ENCODE measurements around the gene RPL19. TPM values are rescaled to one million over a fixed set of nuclear protein-coding genes. Genes with fewer than 3 reads are reported as not detected.
A peak's percentile ranks its signal among the peaks of the same experiment; 100 is the strongest.

The RPL19 gene
- 1,851 TPM for total RNA-seq (ENCODE audit: unreplicated experiment)
- long read RNA-seq, transcript RPL19-201 (6 exons, 737 nt): major isoform, 1,731 of 2,407 reads
- long read RNA-seq, partial matches to known transcripts: 644 of 2,407 reads
- long read RNA-seq, other reads (novel, unspliced or antisense): 25 of 2,407 reads

GRCh38 chr17:39200070-39200879 lies at the start of gene RPL19:
Gene RPL19 (plus strand): TSS chr17:39200283. CDS start chr17:39200345, 62 bp downstream.
- H3K4me1 Mint-ChIP-seq (ENCODE audit: unreplicated experiment): peaks cover 42% of the 10 kb centered on the region
- peak; percentile 65 for DNase-seq (ENCODE audit: low spot score)
- H3K27me3 Mint-ChIP-seq (ENCODE audit: unreplicated experiment): peaks cover 5% of the 10 kb centered on the region
- peaks cover 36% of the 10 kb centered on the region for H3K36me3 Mint-ChIP-seq (ENCODE audit: low read depth, unreplicated experiment)
- no peak for TF ChIP-seq CTCF (IDR thresholded peaks at IDR 0.05; ENCODE audit: unreplicated experiment)
- H3K9me3 Mint-ChIP-seq (ENCODE audit: unreplicated experiment): no peaks in the 10 kb centered on the region
- H3K4me3 Mint-ChIP-seq (ENCODE audit: unreplicated experiment): peak within 1 kb of the TSS; percentile 94
- peak within 1 kb of the TSS; percentile 99 for H3K27ac Mint-ChIP-seq (ENCODE audit: unreplicated experiment)

DNA sequence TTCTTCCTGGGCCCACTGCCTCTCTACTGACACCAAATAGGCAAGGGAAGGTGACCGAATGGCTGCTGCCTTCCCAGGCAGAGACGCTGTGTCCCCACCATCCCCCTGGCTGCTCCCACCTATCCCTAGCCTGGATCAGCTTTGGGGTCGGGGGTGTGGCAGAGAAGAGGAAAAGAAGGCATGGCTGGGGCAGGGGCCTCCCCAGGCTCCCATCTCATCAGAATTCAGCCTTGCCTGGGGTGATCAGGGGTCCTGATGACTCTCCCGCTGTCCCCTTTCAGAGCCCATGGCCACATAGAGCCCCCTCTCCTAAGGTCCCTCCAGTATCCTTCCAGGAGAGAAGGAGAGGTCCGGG lies 49.3 kb upstream of the RPL19 start:
- Mint-ChIP-seq H3K27me3 (ENCODE audit: unreplicated experiment) (peaks cover 28% of the 10 kb centered on the region), H3K4me3 (ENCODE audit: unreplicated experiment) (peak overlapping the region; percentile 79), H3K9me3 (ENCODE audit: unreplicated experiment) (no peaks in the 10 kb centered on the region), H3K36me3 (ENCODE audit: low read depth, unreplicated experiment) (peaks cover 18% of the 10 kb centered on the region), H3K27ac (ENCODE audit: unreplicated experiment) (no peak overlapping the region), H3K4me1 (ENCODE audit: unreplicated experiment) (peaks cover 23% of the 10 kb centered on the region)
- DNase-seq (ENCODE audit: low spot score): no peak
- no peak for TF ChIP-seq CTCF (IDR thresholded peaks at IDR 0.05; ENCODE audit: unreplicated experiment)

DNA sequence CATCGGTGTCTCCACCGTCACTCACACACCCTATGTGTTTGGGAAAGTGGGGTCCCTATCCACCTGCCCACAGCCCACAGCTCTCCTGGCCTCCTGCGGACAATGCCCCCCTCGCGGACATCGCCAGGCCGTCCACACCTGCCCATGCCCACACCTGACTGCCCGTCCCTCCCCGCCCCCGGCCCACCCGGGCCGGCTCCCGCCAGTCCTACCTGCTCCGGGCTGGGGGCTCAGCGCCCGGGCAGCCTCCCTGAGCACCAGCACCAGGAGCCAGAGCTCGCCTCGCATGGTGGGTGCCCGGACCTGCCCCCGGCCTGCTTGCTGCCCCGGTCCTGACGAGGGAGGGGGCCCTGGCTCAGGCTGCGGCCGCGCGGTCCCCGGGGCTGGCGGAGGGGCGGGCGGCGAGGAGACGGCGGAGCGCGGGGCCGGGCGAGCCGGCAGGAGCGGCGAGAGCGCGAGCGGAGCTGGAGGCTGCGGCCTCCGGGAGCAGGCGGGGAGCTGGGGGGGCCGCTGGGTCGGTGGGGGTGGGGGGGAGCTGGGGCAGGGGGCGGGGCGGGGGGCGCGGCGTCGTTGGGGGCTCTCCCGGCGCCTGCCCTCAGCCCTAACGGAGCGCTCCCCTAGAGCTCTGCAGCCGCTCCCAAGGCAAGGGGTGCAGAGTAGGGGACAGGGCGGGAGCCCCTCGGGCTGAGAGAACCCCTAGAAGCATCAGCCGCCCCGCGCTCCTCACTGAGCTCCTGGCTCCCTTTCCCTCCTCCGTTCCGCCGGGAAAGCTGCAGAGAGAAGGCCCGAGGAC lies 48.7 kb upstream of the RPL19 start, which contains the start of gene PLXDC1:
Gene PLXDC1, minus strand, starts transcription at position 488 of the 793 bp plus-strand sequence. Its CDS starts 200 bp downstream, at position 288.
- peaks cover 23% of the 10 kb centered on the region for H3K4me1 Mint-ChIP-seq (ENCODE audit: unreplicated experiment)
- H3K27me3 Mint-ChIP-seq (ENCODE audit: unreplicated experiment): peaks cover 28% of the 10 kb centered on the region
- H3K4me3 Mint-ChIP-seq (ENCODE audit: unreplicated experiment): peak within 1 kb of the TSS; percentile 100
- no peak for TF ChIP-seq CTCF (IDR thresholded peaks at IDR 0.05; ENCODE audit: unreplicated experiment)
- DNase-seq (ENCODE audit: low spot score): no peak
- peak within 1 kb of the TSS; percentile 91 for H3K27ac Mint-ChIP-seq (ENCODE audit: unreplicated experiment)
- H3K9me3 Mint-ChIP-seq (ENCODE audit: unreplicated experiment): no peaks in the 10 kb centered on the region
- H3K36me3 Mint-ChIP-seq (ENCODE audit: low read depth, unreplicated experiment): peaks cover 18% of the 10 kb centered on the region

DNA sequence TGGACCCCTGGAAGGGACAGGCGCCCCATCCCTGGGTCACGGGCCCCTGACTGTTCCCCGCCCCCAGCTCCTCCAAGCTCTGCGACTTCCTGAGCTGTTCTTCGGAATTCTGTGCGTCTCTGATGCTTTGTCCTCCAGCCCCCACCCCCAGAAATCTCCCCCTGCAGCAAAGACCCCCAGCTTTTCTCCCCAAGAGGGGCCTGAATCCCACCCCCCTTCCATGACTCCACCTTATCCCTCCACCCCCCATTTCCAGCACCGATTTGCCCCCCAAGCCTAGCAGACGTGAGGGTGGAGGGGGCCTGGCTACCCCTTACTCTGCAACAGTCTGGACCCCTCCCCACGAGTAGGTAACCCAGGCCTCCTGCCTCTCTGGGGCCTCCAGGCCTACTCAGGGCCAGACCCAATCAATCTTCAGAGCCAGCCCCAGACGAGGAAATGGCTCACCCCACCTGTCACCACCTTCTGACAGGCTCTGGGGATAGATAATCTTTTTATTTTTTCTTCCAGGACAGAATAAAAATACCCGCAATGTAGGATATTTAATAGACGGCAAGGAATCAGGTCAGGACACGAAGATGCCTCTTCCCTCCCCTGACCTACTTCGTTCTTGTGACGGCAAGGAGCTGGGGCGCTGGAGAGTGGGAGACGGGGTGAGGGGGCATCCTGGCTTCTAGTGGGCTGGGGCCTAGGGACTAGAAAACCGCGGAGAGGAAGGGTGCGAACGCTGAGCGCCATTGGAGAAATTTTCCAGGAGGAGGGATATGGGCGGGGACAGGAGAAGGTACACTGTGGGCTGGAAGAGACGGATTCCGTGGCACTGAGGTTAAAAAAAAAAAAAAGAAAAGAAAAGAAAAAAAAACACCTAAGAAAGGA lies 47.9 kb upstream of the RPL19 start:
- H3K4me1 Mint-ChIP-seq (ENCODE audit: unreplicated experiment): peaks cover 23% of the 10 kb centered on the region
- peaks cover 18% of the 10 kb centered on the region for H3K36me3 Mint-ChIP-seq (ENCODE audit: low read depth, unreplicated experiment)
- peaks cover 28% of the 10 kb centered on the region for H3K27me3 Mint-ChIP-seq (ENCODE audit: unreplicated experiment)
- no peak for TF ChIP-seq CTCF (IDR thresholded peaks at IDR 0.05; ENCODE audit: unreplicated experiment)
- H3K4me3 Mint-ChIP-seq (ENCODE audit: unreplicated experiment): peak overlapping the region; percentile 100
- H3K9me3 Mint-ChIP-seq (ENCODE audit: unreplicated experiment): no peaks in the 10 kb centered on the region
- peak; percentile 35 for DNase-seq (ENCODE audit: low spot score)
- H3K27ac Mint-ChIP-seq (ENCODE audit: unreplicated experiment): peak overlapping the region; percentile 91

All from endothelial cell (in vitro differentiated cells).